ENCODE data around the gene PXDC1.
A peak's percentile ranks its signal among the peaks of the same experiment; 100 is the strongest.

PXDC1 gene

DNA sequence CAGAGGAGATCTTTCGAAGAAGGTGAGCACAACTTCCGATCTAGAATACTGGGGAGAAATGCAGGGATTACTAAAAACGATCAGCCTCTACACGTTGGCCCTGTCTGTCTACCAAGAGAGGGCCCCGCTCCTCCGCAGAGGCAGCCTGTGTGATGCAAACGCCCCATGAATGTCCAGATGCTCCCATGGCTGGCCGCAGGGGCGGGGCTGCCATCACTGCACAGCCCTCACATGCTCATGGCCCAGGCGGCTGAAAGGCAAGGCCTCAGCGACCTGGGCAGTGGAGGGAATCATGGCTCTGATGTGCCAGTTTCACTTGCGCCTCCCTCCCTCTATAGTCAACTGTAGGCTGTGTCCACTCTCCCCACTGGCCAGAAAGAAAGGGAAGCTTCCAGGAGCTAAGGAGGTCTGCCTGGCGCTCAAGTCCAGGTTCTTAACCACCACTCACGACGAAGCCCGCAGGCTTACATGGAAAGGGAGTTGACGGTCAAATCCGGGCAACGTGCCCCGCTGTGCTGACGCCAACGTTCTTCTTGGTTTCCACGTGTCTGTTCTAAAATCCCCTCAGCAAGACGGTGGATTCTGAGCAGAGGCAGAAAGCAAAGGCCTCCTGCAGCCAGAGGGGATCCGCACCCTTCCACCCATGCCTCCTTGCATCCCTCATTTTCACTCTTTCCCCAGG lies 14.2 kb downstream of the PXDC1 start:
- H3K27me3 ChIP-seq = no peaks in the 10 kb centered on the region
- H4K20me1 ChIP-seq = peaks cover 0 to 100% (median 26%) of the 10 kb centered on the region in 11 experiments; a peak in 15 of 22 replicates
- H3K4me1 ChIP-seq = peaks cover 14 to 27% (median 17%) of the 10 kb centered on the region in 10 experiments
- peaks cover 0 to 92% (median 12%) of the 10 kb centered on the region in 11 experiments; a peak in 15 of 22 replicates for H3K36me3 ChIP-seq
- peaks cover 7 to 17% (median 10%) of the 10 kb centered on the region in 11 experiments; a peak in 21 of 22 replicates for H3K9me3 ChIP-seq (replicated peaks in 1 of 11)
- no peak for TF ChIP-seq Cebpa-rat (IDR thresholded peaks at IDR 0.05)
- no peak overlapping the region for H3K27ac ChIP-seq
- peak overlapping the region in 1 of 11 experiments; percentile 16; a peak in 1 of 22 replicates for H3K9ac ChIP-seq
- no peak overlapping the region for H3K4me3 ChIP-seq
- H3K4me2 ChIP-seq = peak overlapping the region in 7 of 11 experiments; percentile 23 to 69 (median 63); a peak in 10 of 22 replicates

DNA sequence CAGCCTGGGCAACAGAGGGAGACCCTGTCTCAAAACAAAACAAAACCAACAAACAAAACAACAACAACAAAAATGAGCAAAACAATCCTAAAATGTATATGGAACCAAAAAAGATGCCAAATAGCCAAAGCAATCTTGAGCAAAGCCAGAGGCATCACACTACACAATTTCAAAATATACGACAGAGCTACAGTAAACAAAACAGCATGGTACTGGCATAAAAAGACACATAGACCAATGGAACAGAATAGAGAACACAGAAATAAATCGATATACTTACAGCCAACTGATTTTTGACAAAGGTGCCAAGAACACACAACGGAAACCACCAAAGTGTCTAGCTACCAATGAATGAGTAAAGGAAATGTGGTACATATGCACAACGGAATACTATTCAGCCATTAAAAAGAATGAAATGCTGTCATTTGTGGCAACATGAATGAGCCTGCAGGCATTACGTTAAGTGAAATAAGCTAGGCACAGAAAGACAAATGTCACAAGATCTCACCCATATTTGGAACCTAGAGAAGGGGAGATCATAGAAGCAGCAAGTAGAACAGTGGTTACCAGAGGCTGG lies 16.4 kb downstream of the PXDC1 start:
- Histone ChIP-seq H3K27ac (no peak overlapping the region), H3K27me3 (no peaks in the 10 kb centered on the region), H3K9ac (no peak overlapping the region), H4K20me1 (peaks cover 0 to 100% (median 15%) of the 10 kb centered on the region in 11 experiments; a peak in 12 of 22 replicates), H3K4me2 (no peak overlapping the region), H3K36me3 (peaks cover 0 to 94% (median 12%) of the 10 kb centered on the region in 11 experiments; a peak in 15 of 22 replicates), H3K4me1 (peaks cover 11 to 23% (median 15%) of the 10 kb centered on the region in 10 experiments; a peak in 19 of 20 replicates), H3K4me3 (no peak overlapping the region), H3K9me3 (replicated peaks in 1 of 11) (peaks cover 7 to 17% (median 10%) of the 10 kb centered on the region in 11 experiments; a peak in 21 of 22 replicates)
- no peak for TF ChIP-seq Cebpa-rat (IDR thresholded peaks at IDR 0.05)

DNA sequence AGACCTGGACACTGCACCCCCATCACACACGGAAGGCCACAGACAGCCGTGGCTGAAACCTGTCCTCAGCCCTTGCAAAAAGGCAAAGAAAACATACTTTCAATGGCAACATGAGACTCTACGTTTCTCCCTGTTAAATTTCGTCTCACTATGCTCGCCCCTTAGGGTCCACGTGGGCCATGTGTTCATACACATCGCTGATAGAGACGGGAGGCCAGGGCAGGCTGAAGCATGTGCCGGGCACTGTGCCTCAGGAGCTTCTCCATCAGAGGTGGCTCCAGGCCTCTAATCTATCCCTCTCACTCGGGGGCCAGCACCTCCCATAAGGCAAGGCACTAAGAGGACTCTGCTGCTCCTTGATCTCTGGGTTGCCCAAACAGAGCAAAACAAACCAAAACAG lies 17.5 kb downstream of the PXDC1 start:
- Histone ChIP-seq H3K4me2 (no peak overlapping the region), H3K4me1 (peaks cover 7 to 22% (median 15%) of the 10 kb centered on the region in 10 experiments; a peak in 19 of 20 replicates), H3K9ac (0 out of 22 replicates have a peak overlapping the region, but pooled peaks of 1 of the 11 experiments have one; percentile 18), H3K36me3 (peaks cover 0 to 99% (median 12%) of the 10 kb centered on the region in 11 experiments; a peak in 15 of 22 replicates), H4K20me1 (peaks cover 0 to 100% (median 10%) of the 10 kb centered on the region in 11 experiments; a peak in 12 of 22 replicates), H3K27ac (no peak overlapping the region), H3K9me3 (replicated peaks in 1 of 11) (peaks cover 7 to 17% (median 10%) of the 10 kb centered on the region in 11 experiments; a peak in 21 of 22 replicates), H3K4me3 (no peak overlapping the region), H3K27me3 (no peaks in the 10 kb centered on the region)
- TF ChIP-seq Cebpa-rat (IDR thresholded peaks at IDR 0.05) = no peak

DNA sequence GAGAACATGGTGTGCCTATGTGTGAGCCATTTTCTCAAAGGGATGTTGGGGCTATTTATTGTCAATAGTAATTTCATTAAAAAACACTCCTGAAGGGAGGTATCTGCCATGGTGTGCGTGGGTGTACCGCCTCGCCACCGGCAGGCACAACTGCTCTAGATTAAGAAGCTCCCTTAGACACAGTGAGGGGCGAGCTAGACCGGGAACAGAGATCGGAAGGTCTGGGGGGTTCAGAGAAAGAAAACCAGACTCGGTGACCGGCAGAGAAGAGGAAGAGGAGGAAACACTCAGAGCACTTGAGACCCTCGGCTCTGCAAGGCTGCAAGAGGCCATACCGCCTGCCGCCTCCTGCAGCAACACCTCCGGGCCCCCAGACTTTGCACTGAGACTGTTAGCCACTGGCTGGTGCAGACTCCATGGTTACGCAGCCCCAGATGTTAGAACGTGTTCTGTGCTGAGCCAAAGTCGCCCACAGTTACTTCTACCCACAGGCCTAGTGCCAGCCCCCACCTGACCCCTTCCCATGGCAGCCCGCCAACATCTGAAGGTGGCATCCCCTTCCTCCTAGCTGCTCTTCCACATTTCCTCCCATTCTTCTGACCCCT lies 18.1 kb downstream of the PXDC1 start:
- H3K4me1 ChIP-seq = peaks cover 7 to 22% (median 15%) of the 10 kb centered on the region in 10 experiments; a peak in 19 of 20 replicates
- peaks cover 0 to 100% (median 9%) of the 10 kb centered on the region in 11 experiments; a peak in 12 of 22 replicates for H4K20me1 ChIP-seq
- peaks cover 7 to 17% (median 10%) of the 10 kb centered on the region in 11 experiments; a peak in 21 of 22 replicates for H3K9me3 ChIP-seq (replicated peaks in 1 of 11)
- no peaks in the 10 kb centered on the region for H3K27me3 ChIP-seq
- H3K36me3 ChIP-seq = peaks cover 0 to 99% (median 12%) of the 10 kb centered on the region in 11 experiments; a peak in 15 of 22 replicates
- H3K4me2 ChIP-seq = no peak overlapping the region
- no peak for TF ChIP-seq Cebpa-rat (IDR thresholded peaks at IDR 0.05)
- no peak overlapping the region for H3K4me3 ChIP-seq
- H3K27ac ChIP-seq = no peak overlapping the region
- 0 out of 22 replicates have a peak overlapping the region, but pooled peaks of 1 of the 11 experiments have one; percentile 18 for H3K9ac ChIP-seq

DNA sequence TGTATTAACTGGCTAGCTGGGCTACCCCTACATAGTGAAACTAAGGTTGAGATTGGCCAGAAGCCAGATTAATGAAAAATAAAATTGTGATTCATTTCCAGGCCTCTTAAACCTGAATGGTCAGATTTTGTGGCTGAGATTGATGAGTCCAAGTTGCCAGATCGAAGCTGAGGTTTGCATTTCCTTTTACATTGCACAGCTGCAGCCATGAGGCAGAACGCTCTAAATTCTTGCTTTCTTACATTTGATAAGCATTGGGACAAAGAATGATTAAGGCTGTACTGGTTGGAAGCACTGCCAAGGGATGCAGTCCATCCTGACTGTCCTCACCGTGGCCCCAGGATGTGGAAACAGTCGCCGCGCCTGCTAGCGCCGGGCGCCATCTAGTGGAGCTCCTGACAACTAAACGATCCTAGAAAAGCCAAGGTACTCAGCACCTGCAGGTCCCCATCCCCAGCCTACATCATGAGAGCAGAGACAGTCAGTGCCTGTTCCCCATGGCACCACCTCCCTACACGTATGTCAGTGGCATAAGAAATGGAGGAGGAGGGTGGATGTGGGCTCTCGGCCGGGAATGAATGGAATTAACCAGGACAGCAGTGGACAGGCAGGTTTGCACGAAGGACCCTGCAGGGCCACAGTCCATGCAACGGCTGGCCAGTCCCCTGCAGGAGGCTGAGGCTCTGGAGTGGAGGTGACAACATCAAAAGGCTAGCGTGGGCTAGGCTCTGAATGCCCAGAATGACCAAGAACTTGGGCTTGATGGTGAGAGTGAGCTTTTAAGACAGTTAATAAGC lies 19.0 kb downstream of the PXDC1 start:
- no peak overlapping the region for H3K4me3 ChIP-seq
- H3K4me2 ChIP-seq = no peak overlapping the region
- peaks cover 0 to 100% (median 9%) of the 10 kb centered on the region in 11 experiments; a peak in 12 of 22 replicates for H4K20me1 ChIP-seq
- peaks cover 7 to 17% (median 10%) of the 10 kb centered on the region in 11 experiments; a peak in 21 of 22 replicates for H3K9me3 ChIP-seq (replicated peaks in 1 of 11)
- peaks cover 0 to 99% (median 12%) of the 10 kb centered on the region in 11 experiments; a peak in 15 of 22 replicates for H3K36me3 ChIP-seq
- TF ChIP-seq Cebpa-rat (IDR thresholded peaks at IDR 0.05) = no peak
- H3K9ac ChIP-seq = no peak overlapping the region
- peaks cover 7 to 22% (median 15%) of the 10 kb centered on the region in 10 experiments; a peak in 19 of 20 replicates for H3K4me1 ChIP-seq
- no peak overlapping the region for H3K27ac ChIP-seq
- H3K27me3 ChIP-seq = no peaks in the 10 kb centered on the region

DNA sequence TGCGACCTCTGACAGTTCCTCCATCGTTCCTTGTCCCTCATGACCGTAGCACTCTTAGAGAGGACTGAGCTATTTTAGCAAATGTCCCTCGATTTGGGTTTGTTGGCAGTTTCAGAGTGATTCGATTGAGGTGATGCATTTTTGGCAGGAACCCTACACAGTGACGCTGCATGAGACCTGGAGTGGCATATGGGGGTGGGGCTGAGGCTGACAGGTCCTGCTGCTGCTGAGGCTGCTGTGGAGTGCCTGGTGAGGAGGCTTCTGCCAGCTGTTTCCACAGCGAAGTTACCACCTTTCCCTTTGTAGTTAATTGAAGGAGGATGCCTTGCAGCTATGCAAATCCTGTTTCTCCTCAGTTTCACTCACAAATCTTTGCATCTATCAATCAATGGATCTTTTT lies 19.8 kb downstream of the PXDC1 start:
- Histone ChIP-seq H3K9me3 (replicated peaks in 1 of 11) (peaks cover 7 to 17% (median 10%) of the 10 kb centered on the region in 11 experiments; a peak in 21 of 22 replicates), H3K27me3 (no peaks in the 10 kb centered on the region), H3K9ac (no peak overlapping the region), H3K36me3 (peaks cover 0 to 99% (median 12%) of the 10 kb centered on the region in 11 experiments; a peak in 15 of 22 replicates), H3K27ac (no peak overlapping the region), H4K20me1 (peaks cover 0 to 100% (median 9%) of the 10 kb centered on the region in 11 experiments; a peak in 12 of 22 replicates), H3K4me1 (peaks cover 0 to 16% (median 9%) of the 10 kb centered on the region in 10 experiments; a peak in 18 of 20 replicates), H3K4me2 (no peak overlapping the region), H3K4me3 (no peak overlapping the region)
- no peak for TF ChIP-seq Cebpa-rat (IDR thresholded peaks at IDR 0.05)

DNA sequence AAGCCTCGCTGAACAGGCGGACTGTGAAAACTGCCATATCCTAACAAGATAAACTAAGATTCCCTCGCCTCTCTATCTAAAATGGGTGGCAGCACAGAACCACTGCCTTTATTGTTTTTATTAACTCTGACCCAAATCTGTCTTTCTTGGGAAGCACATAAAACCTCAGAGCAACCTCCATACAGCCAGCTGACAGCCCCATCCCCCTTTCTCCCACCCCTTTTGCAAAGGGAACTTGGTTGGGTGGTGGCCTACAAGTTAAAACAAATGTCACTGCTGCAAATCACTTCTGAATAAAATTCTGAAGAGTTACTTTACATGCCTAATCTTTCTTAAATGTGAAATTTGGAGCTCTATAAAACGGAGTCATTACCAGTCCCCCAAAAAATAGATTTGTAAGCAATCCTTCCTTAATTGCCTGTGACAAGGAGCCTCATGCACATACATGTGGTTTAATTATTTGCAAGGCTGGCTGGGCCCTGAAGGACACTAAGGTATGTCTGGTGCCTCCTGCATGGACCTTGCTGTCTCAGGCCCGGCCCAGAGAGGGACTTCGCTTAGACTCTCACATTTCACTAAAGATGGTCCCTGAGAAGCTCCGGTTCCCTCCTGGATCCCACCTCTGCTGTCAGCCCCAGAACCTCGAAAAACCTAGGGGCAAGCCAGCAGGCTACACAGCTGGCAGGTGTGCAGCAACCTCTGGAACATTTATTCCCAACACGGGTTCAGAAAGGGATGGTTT lies 21.7 kb downstream of the PXDC1 start:
- Histone ChIP-seq H3K27ac (no peak overlapping the region), H3K9ac (no peak overlapping the region), H3K4me3 (no peak overlapping the region), H3K4me2 (no peak overlapping the region), H3K36me3 (peaks cover 0 to 99% (median under 1%) of the 10 kb centered on the region in 11 experiments; a peak in 11 of 22 replicates), H3K27me3 (no peaks in the 10 kb centered on the region), H3K4me1 (peaks cover 0 to 6% (median 0%) of the 10 kb centered on the region in 10 experiments; a peak in 3 of 20 replicates), H3K9me3 (replicated peaks in 1 of 11) (peaks cover 0 to 2% (median 1%) of the 10 kb centered on the region in 11 experiments; a peak in 18 of 22 replicates), H4K20me1 (peaks cover 0 to 100% (median 10%) of the 10 kb centered on the region in 11 experiments; a peak in 11 of 22 replicates)
- TF ChIP-seq Cebpa-rat (IDR thresholded peaks at IDR 0.05) = no peak

Measured in BLaER1 treated with 17β-estradiol and CSF1 and Interleukin-3, amounts not matched to agents 10 nM and 100 nM (cell line).